SK-N-SH (cell line): ENCODE results near the gene SRBD1. TPM values are rescaled to one million over a fixed set of nuclear protein-coding genes. Genes with fewer than 3 reads are reported as not detected.

Experiments
- CTCF ChIA-PET: fragments of 300-600, 350-600 bp; formaldehyde crosslinking; extraction: SDS; loops from one replicate; lab custom pipeline; 2021; lab: Yijun Ruan, JAX
- POLR2A ChIA-PET: fragments of 350-600 bp; sonication (Branson Sonifier 250); formaldehyde crosslinking; extraction: SDS; loops from one replicate; lab custom pipeline; 2020; ENCODE audit warnings: antibody characterized with exemption, inconsistent platforms; lab: Yijun Ruan, JAX
- DNase-seq: peaks from one replicate; pipeline ENCODE4 v3.0.0; 2012
- H2AFZ ChIP-seq: fragments of 200-600 bp; sonication (generic); 2 replicates; pipeline ENCODE4 v1.8.1; 2016; ENCODE audit warnings: antibody characterized with exemption, mild to moderate bottlenecking, low read depth
- H3F3A ChIP-seq: fragments of 200-600 bp; sonication (generic); replicated peaks from 2 replicates; pipeline ENCODE3; 2016; ENCODE audit warnings: antibody characterized with exemption, mild to moderate bottlenecking; ENCODE audit not compliant: insufficient read depth
- H3K27ac ChIP-seq, 2 experiments: fragments of 200-500 bp in 1 of 2; fragments of 200-600 bp in 1 of 2; sonication (Bioruptor generic) in 1 of 2; sonication (generic), shearing (Covaris generic) in 1 of 2; 2 replicates each; pipeline versions ENCODE4 v1.5.1 to v1.6.1; 2014 to 2016; ENCODE audit warnings: low read depth in 2 of 2, inconsistent platforms in 1 of 2, low read length in 1 of 2, mild to moderate bottlenecking in 1 of 2, mixed read lengths in 1 of 2
- H3K27me3 ChIP-seq: fragments of 200-600 bp; sonication (generic), shearing (Covaris generic); 2 replicates; pipeline ENCODE4 v1.6.1; 2016; ENCODE audit warnings: mixed run types; ENCODE audit not compliant: insufficient read depth
- H3K36me3 ChIP-seq, 2 experiments: fragments of 200-500 bp in 1 of 2; fragments of 200-600 bp in 1 of 2; sonication (Bioruptor generic) in 1 of 2; sonication (generic) in 1 of 2; replicated peaks in 1 of 2; 2 replicates each; pipeline versions ENCODE3 to v1.5.1; 2014 to 2016; ENCODE audit warnings: low read length in 1 of 2, mild to moderate bottlenecking in 1 of 2; ENCODE audit not compliant: insufficient read depth in 2 of 2, control insufficient read depth in 1 of 2
- H3K4me1 ChIP-seq, 2 experiments: fragments of 200-500 bp in 1 of 2; fragments of 200-600 bp in 1 of 2; sonication (Bioruptor generic) in 1 of 2; sonication (generic), shearing (Covaris generic) in 1 of 2; 2 replicates each; pipeline versions ENCODE4 v1.5.1 to v1.6.1; 2014 to 2016; ENCODE audit warnings: low read depth in 1 of 2, low read length in 1 of 2, mixed run types in 1 of 2; ENCODE audit not compliant: insufficient read depth in 2 of 2, control insufficient read depth in 1 of 2
- H3K4me2 ChIP-seq: fragments of 200-600 bp; sonication (generic), shearing (Covaris generic); 2 replicates; pipeline ENCODE4 v1.6.1; 2017; ENCODE audit warnings: mixed run types
- H3K4me3 ChIP-seq, 2 experiments: fragments of 200-500 bp in 1 of 2; fragments of 200-600 bp in 1 of 2; sonication (Bioruptor generic) in 1 of 2; sonication (generic), shearing (Covaris generic) in 1 of 2; 2 replicates each; pipeline versions ENCODE4 v1.5.1 to v1.8.1; 2014 to 2016; ENCODE audit warnings: low read depth in 2 of 2, inconsistent platforms in 1 of 2, low read length in 1 of 2, mild to moderate bottlenecking in 1 of 2, mixed read lengths in 1 of 2, moderate library complexity in 1 of 2
- H3K79me2 ChIP-seq: fragments of 200-600 bp; sonication (generic); 2 replicates; pipeline ENCODE4 v1.8.1; 2017; ENCODE audit warnings: mild to moderate bottlenecking; ENCODE audit not compliant: insufficient read depth
- H3K9ac ChIP-seq: fragments of 200-600 bp; sonication (generic); 2 replicates; pipeline ENCODE4 v1.6.1; 2017; ENCODE audit warnings: mixed run types
- H3K9me2 ChIP-seq: fragments of 200-600 bp; sonication (generic); 2 replicates; pipeline ENCODE4 v1.6.1; 2017; ENCODE audit warnings: mixed run types
- H3K9me3 ChIP-seq: fragments of 200-600 bp; sonication (generic); 2 replicates; pipeline ENCODE4 v1.6.1; 2017; ENCODE audit warnings: mixed run types, mild to moderate bottlenecking, moderate library complexity
- H4K20me1 ChIP-seq: fragments of 200-600 bp; sonication (generic); 2 replicates; pipeline ENCODE4 v1.6.1; 2017; ENCODE audit warnings: mild to moderate bottlenecking, mixed run types; ENCODE audit not compliant: insufficient read depth
- ELF1 ChIP-seq: IDR thresholded peaks from 2 replicates; pipeline ENCODE4 v1.4.0; 2012
- FOSL2 ChIP-seq: IDR thresholded peaks from 2 replicates; pipeline ENCODE4 v1.4.0; 2012; ENCODE audit warnings: low read depth, mild to moderate bottlenecking, moderate library complexity, borderline replicate concordance
- FOXJ3 ChIP-seq: sonication (generic); formaldehyde crosslinking; IDR thresholded peaks from 2 replicates; pipeline ENCODE4 v1.5.1; 2020; ENCODE audit warnings: mild to moderate bottlenecking, missing genetic modification reagents
- JUND ChIP-seq: IDR thresholded peaks from 2 replicates; pipeline ENCODE4 v1.4.0; 2012
- MEF2A ChIP-seq: IDR thresholded peaks from 2 replicates; pipeline ENCODE4 v1.4.0; 2012; ENCODE audit warnings: low read depth, borderline replicate concordance
- NRF1 ChIP-seq: IDR thresholded peaks from 2 replicates; pipeline ENCODE4 v1.6.1; 2012; ENCODE audit warnings: low read depth, mild to moderate bottlenecking, low read length
- RFX5 ChIP-seq: IDR thresholded peaks from 2 replicates; pipeline ENCODE4 v1.6.1; 2012; ENCODE audit warnings: mild to moderate bottlenecking, improper control_type of control experiment, low read length
- SIN3A ChIP-seq: IDR thresholded peaks from 2 replicates; pipeline ENCODE4 v1.6.1; 2012; ENCODE audit warnings: low read depth, mild to moderate bottlenecking, low read length, moderate library complexity, borderline replicate concordance
- TEAD4 ChIP-seq: IDR thresholded peaks from 2 replicates; pipeline ENCODE4 v1.4.0; 2012; ENCODE audit warnings: mild to moderate bottlenecking, borderline replicate concordance; ENCODE audit not compliant: insufficient read depth
- WGBS: methylation state at CpG from one replicate; pipeline ENCODE4 v1.1.6; 2017; ENCODE audit warnings: low lambda C conversion rate; 5-methylcytosine and 5-hydroxymethylcytosine counted together
- polyA plus RNA-seq, 3 experiments: library from polyadenylated mRNA; depleted of rRNA; stranded (reverse); fragments of >200 nt; gene quantifications; 2 replicates each; pipeline ENCODE4 v1.2.3, GENCODE V29; 2012
- TF ChIP-seq, protein P1 (sequence below): fragments of 200-600 bp; sonication (generic); IDR thresholded peaks from 2 replicates; pipeline ENCODE4 v1.6.1; 2017; ENCODE audit warnings: antibody characterized with exemption, mild to moderate bottlenecking, moderate library complexity
- TF ChIP-seq, protein P2 (sequence below): fragments of 150-350 bp; IDR thresholded peaks from 2 replicates; pipeline ENCODE4 v1.6.1; 2016; ENCODE audit warnings: mild to moderate bottlenecking, low read depth, low read length
- TF ChIP-seq, protein P3 (sequence below): IDR thresholded peaks from 2 replicates; pipeline ENCODE4 v1.4.0; 2012; ENCODE audit warnings: low read depth, borderline replicate concordance

SRBD1 gene
- polyA plus RNA-seq, 1 of the 3 experiments (the other 2 are of a cell fraction): 3.2 TPM

DNA sequence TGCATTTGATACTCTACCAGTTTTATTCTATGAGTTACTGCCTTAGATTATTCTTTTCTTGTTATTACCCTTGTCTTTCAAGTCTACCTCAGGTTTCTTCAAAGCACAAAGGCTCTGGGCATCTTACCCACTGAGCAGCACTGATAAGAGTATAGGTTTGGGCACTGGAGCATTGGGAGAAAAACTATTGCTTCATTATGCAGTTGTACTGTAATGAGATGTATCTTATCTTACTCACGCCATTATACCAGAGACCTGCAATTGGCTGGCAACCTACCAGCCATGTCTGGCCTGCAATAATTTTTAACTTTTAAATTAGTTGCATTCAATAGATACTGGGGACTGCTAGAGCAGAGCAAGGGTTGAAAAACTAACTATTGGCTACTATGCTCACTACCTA, 18.9 kb upstream of the SRBD1 start:
- ChIA-PET POLR2A (no interaction called here), CTCF (interaction anchor here (3.1 kb wide), 1 partner anchor 13 kb away, joined by 9 read pairs; no protein-coding TSS in a partner anchor)
- no peaks in the 10 kb centered on the region for H3K36me3 ChIP-seq
- no peaks in the 10 kb centered on the region for H3K9me2 ChIP-seq
- no peaks in the 10 kb centered on the region for H3K4me1 ChIP-seq
- H4K20me1 ChIP-seq: no peaks in the 10 kb centered on the region
- H3F3A ChIP-seq: no peaks in the 10 kb centered on the region
- no peaks in the 10 kb centered on the region for H3K79me2 ChIP-seq
- 80% methylated on average over 1 of the region's 1 CpG for WGBS
- no peak overlapping the region for H3K4me2 ChIP-seq
- TF ChIP-seq, protein P1, sequence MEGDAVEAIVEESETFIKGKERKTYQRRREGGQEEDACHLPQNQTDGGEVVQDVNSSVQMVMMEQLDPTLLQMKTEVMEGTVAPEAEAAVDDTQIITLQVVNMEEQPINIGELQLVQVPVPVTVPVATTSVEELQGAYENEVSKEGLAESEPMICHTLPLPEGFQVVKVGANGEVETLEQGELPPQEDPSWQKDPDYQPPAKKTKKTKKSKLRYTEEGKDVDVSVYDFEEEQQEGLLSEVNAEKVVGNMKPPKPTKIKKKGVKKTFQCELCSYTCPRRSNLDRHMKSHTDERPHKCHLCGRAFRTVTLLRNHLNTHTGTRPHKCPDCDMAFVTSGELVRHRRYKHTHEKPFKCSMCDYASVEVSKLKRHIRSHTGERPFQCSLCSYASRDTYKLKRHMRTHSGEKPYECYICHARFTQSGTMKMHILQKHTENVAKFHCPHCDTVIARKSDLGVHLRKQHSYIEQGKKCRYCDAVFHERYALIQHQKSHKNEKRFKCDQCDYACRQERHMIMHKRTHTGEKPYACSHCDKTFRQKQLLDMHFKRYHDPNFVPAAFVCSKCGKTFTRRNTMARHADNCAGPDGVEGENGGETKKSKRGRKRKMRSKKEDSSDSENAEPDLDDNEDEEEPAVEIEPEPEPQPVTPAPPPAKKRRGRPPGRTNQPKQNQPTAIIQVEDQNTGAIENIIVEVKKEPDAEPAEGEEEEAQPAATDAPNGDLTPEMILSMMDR: no peak
- TF ChIP-seq FOSL2 (no peak), RFX5 (no peak), MEF2A (no peak), JUND (no peak), TEAD4 (no peak), FOXJ3 (CRISPR knock-in tag) (no peak), ELF1 (no peak), NRF1 (no peak), SIN3A (no peak)
- TF ChIP-seq, protein P2, sequence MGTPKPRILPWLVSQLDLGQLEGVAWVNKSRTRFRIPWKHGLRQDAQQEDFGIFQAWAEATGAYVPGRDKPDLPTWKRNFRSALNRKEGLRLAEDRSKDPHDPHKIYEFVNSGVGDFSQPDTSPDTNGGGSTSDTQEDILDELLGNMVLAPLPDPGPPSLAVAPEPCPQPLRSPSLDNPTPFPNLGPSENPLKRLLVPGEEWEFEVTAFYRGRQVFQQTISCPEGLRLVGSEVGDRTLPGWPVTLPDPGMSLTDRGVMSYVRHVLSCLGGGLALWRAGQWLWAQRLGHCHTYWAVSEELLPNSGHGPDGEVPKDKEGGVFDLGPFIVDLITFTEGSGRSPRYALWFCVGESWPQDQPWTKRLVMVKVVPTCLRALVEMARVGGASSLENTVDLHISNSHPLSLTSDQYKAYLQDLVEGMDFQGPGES: no peak
- TF ChIP-seq, protein P3, sequence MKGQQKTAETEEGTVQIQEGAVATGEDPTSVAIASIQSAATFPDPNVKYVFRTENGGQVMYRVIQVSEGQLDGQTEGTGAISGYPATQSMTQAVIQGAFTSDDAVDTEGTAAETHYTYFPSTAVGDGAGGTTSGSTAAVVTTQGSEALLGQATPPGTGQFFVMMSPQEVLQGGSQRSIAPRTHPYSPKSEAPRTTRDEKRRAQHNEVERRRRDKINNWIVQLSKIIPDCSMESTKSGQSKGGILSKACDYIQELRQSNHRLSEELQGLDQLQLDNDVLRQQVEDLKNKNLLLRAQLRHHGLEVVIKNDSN: no peak
- H3K4me3 ChIP-seq: no peak overlapping the region
- no peak overlapping the region for H3K27ac ChIP-seq
- H2AFZ ChIP-seq: no peak overlapping the region
- DNase-seq: no peak
- peaks cover 27% of the 10 kb centered on the region; the same call in 1 of the 2 replicates for H3K27me3 ChIP-seq
- H3K9me3 ChIP-seq: no peaks in the 10 kb centered on the region
- no peak overlapping the region for H3K9ac ChIP-seq

DNA sequence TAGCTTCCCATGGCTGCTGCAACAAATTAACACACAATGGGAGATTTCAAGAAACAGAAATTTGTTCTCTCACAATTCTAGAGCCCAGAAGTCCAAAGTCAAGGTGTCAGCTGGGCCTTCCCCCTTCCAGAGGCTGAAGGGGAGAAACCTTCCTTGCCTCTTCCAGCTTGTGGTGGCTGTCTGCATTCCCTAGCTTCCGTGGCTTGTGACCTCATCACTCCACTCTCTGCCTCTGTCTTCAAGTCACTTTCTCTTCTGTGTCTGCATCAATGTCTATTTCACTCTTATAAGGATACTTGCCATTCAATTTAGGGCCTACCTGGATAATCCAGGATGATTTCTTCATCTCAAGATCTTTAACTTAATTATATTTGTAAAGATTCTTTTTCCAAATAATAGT, 16.8 kb upstream of the SRBD1 start:
- ChIA-PET POLR2A (no interaction called here), CTCF (interaction anchor here (0.9 to 3.1 kb wide), 4 partner anchors 10 to 185 kb away, joined by 3 to 9 read pairs (median 3); no protein-coding TSS in a partner anchor)
- Histone ChIP-seq H3K27me3 (peaks cover 28% of the 10 kb centered on the region; the same call in 1 of the 2 replicates), H3K79me2 (no peaks in the 10 kb centered on the region), H3K4me2 (no peak overlapping the region), H3K9me2 (no peaks in the 10 kb centered on the region), H3K4me3 (no peak overlapping the region), H3K9ac (no peak overlapping the region), H4K20me1 (no peaks in the 10 kb centered on the region), H3K36me3 (no peaks in the 10 kb centered on the region), H2AFZ (no peak overlapping the region), H3K4me1 (no peaks in the 10 kb centered on the region), H3F3A (no peaks in the 10 kb centered on the region), H3K27ac (no peak overlapping the region), H3K9me3 (no peaks in the 10 kb centered on the region)
- no peak for TF ChIP-seq JUND
- WGBS: 92% methylated on average over 1 of the region's 1 CpG
- no peak for DNase-seq
